ENCODE results near the gene PI4KA. TPM values are rescaled to one million over a fixed set of nuclear protein-coding genes. Genes with fewer than 3 reads are reported as not detected.

Gene PI4KA
- total RNA-seq, 1 experiment from 2014 or later = 54.3 TPM

DNA sequence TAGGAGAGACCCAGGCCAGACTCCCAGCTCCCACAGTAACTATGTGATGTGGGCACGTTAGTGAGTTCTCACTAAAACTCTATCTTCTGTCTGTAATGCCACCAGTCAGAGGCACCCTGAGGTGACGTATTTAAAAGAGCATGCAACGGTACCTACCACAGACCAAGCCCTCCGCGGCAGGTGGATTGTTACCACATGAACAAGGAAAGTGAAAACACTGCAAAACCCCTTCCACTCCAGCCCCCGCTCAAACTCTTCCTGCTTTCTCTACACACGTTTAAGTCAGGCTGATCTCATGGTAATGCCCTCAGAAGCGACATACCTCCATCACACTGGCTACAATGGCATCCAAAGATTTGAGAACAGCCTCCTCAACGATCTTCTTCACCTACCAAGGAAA, 48.0 kb downstream of the PI4KA start:
- POLR2A ChIA-PET = no interaction called here
- no peak for TF ChIP-seq REST (IDR thresholded peaks at IDR 0.05; ENCODE audit: insufficient read depth in 1 of 2, low read depth in 2 of 2, low read length in 1 of 2)
- TF ChIP-seq SIN3A (IDR thresholded peaks at IDR 0.05; ENCODE audit: borderline replicate concordance, insufficient read depth, low read depth, low read length) = no peak
- TF ChIP-seq, protein P1, sequence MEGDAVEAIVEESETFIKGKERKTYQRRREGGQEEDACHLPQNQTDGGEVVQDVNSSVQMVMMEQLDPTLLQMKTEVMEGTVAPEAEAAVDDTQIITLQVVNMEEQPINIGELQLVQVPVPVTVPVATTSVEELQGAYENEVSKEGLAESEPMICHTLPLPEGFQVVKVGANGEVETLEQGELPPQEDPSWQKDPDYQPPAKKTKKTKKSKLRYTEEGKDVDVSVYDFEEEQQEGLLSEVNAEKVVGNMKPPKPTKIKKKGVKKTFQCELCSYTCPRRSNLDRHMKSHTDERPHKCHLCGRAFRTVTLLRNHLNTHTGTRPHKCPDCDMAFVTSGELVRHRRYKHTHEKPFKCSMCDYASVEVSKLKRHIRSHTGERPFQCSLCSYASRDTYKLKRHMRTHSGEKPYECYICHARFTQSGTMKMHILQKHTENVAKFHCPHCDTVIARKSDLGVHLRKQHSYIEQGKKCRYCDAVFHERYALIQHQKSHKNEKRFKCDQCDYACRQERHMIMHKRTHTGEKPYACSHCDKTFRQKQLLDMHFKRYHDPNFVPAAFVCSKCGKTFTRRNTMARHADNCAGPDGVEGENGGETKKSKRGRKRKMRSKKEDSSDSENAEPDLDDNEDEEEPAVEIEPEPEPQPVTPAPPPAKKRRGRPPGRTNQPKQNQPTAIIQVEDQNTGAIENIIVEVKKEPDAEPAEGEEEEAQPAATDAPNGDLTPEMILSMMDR (IDR thresholded peaks at IDR 0.05) = no peak
- CTCF ChIA-PET = no interaction called here
- no TSS peak for BruUV-seq (replicated peaks)
- ATAC-seq (no peak), DNase-seq (ENCODE audit: low read depth, low spot score) (no peak)
- Histone ChIP-seq H3K27me3 (ENCODE audit: control insufficient read depth, insufficient read depth, low read length) (no peaks in the 10 kb centered on the region), H3K9me3 (ENCODE audit: control insufficient read depth, insufficient read depth, low read depth, low read length) (no peaks in the 10 kb centered on the region), H3K4me3 (ENCODE audit: low read depth in 2 of 2, low read length in 2 of 2) (no peak overlapping the region), H3K27ac (ENCODE audit: low read length) (no peak overlapping the region), H3K36me3 (ENCODE audit: control insufficient read depth, insufficient read depth, low read length) (peaks cover 4% of the 10 kb centered on the region; the same call in 1 of the 2 replicates), H3K4me1 (ENCODE audit: control insufficient read depth, insufficient read depth, low read length) (no peaks in the 10 kb centered on the region)
- intact Hi-C loops (cut with micrococcal nuclease; ENCODE audit: unreplicated experiment) = no loop called here
- in situ Hi-C loops (cut with HindIII; ENCODE audit: low pct_unique_long_range_greater_than_20kb, low sequenced_read_pairs) = no loop called here

- CTCF ChIA-PET = interaction anchor here (0.6 kb wide), 1 partner anchor 9 kb away, joined by 6 read pairs; no protein-coding TSS in a partner anchor
Measured at GRCh38 chr22:20809538-20810185, 48.9 kb downstream of the PI4KA start.

More at GRCh38 chr22:20809538-20810185, 48.9 kb downstream of the PI4KA start:
- in situ Hi-C loops (cut with HindIII; ENCODE audit: low pct_unique_long_range_greater_than_20kb, low sequenced_read_pairs) (no loop called here), intact Hi-C loops (cut with micrococcal nuclease; ENCODE audit: unreplicated experiment) (no loop called here)
- Histone ChIP-seq H3K36me3 (ENCODE audit: control insufficient read depth, insufficient read depth, low read length) (peaks cover 4% of the 10 kb centered on the region; the same call in 1 of the 2 replicates), H3K4me1 (ENCODE audit: control insufficient read depth, insufficient read depth, low read length) (no peaks in the 10 kb centered on the region), H3K4me3 (ENCODE audit: low read depth in 2 of 2, low read length in 2 of 2) (no peak overlapping the region), H3K27me3 (ENCODE audit: control insufficient read depth, insufficient read depth, low read length) (no peaks in the 10 kb centered on the region), H3K27ac (ENCODE audit: low read length) (no peak overlapping the region), H3K9me3 (ENCODE audit: control insufficient read depth, insufficient read depth, low read depth, low read length) (no peaks in the 10 kb centered on the region)
- TF ChIP-seq, protein P1 (IDR thresholded peaks at IDR 0.05) = no peak
- TF ChIP-seq POLR2AphosphoS5 (IDR thresholded peaks at IDR 0.05; ENCODE audit: low read depth, low read length) (no peak), TCF7L2 (IDR thresholded peaks at IDR 0.05; ENCODE audit: low read depth, low read length) (no peak), REST (IDR thresholded peaks at IDR 0.05; ENCODE audit: insufficient read depth in 1 of 2, low read depth in 2 of 2, low read length in 1 of 2) (no peak), SIN3A (IDR thresholded peaks at IDR 0.05; ENCODE audit: borderline replicate concordance, insufficient read depth, low read depth, low read length) (no peak)
- no peak for DNase-seq (ENCODE audit: low read depth, low spot score)
- BruUV-seq (replicated peaks) = no TSS peak
- ATAC-seq = no peak
- POLR2A ChIA-PET = no interaction called here
